HepG2 (cell line): ENCODE data around the gene GALNT11. TPM values are rescaled to one million over a fixed set of nuclear protein-coding genes. Genes with fewer than 3 reads are reported as not detected.

Experiments
- CEBPZ ChIP-seq: IDR thresholded peaks from 2 replicates; pipeline ENCODE4 v1.6.1; 2012; ENCODE audit warnings: low read length, improper control_type of control experiment
- FOSL2 ChIP-seq: sonication (generic); formaldehyde crosslinking; IDR thresholded peaks from 2 replicates; pipeline ENCODE4 v1.4.0; 2020; ENCODE audit warnings: missing genetic modification reagents
- MIER2 ChIP-seq: IDR thresholded peaks from 2 replicates; pipeline ENCODE4 v1.6.1; 2016; ENCODE audit warnings: missing biosample characterization, missing genetic modification reagents
- MTA3 ChIP-seq: sonication (generic); formaldehyde crosslinking; IDR thresholded peaks from 2 replicates; pipeline ENCODE4 v1.4.0; 2020; ENCODE audit warnings: missing genetic modification reagents
- MTF2 ChIP-seq: sonication (generic); formaldehyde crosslinking; IDR thresholded peaks from 2 replicates; pipeline ENCODE4 v1.5.0; 2020; ENCODE audit warnings: missing genetic modification reagents, borderline replicate concordance
- NFRKB ChIP-seq: fragments of 450-650 bp; IDR thresholded peaks from 2 replicates; pipeline ENCODE4 v1.6.1; 2017
- NFYB ChIP-seq: sonication (generic); formaldehyde crosslinking; IDR thresholded peaks from 2 replicates; pipeline ENCODE4 v1.4.0; 2020; ENCODE audit warnings: missing genetic modification reagents
- PAWR ChIP-seq: sonication (generic); formaldehyde crosslinking; IDR thresholded peaks from 2 replicates; pipeline ENCODE4 v1.4.0; 2020; ENCODE audit warnings: missing genetic modification reagents, mild to moderate bottlenecking, borderline replicate concordance
- PRPF4 ChIP-seq: fragments of 200-400 bp; formaldehyde crosslinking; IDR thresholded peaks from 2 replicates; pipeline ENCODE4 v1.6.1; 2016; ENCODE audit warnings: low read length, low read depth; ENCODE audit not compliant: poor library complexity, severe bottlenecking
- SP140L ChIP-seq: sonication (generic); formaldehyde crosslinking; IDR thresholded peaks from 2 replicates; pipeline ENCODE4 v1.4.0; 2020; ENCODE audit warnings: missing genetic modification reagents, borderline replicate concordance
- ZNF225 ChIP-seq: sonication (generic); formaldehyde crosslinking; IDR thresholded peaks from 2 replicates; pipeline ENCODE4 v1.4.0; 2020; ENCODE audit warnings: mild to moderate bottlenecking, missing genetic modification reagents
- ZNF558 ChIP-seq: sonication (generic); formaldehyde crosslinking; IDR thresholded peaks from 2 replicates; pipeline ENCODE4 v1.9.0; 2022; ENCODE audit warnings: mild to moderate bottlenecking, missing genetic modification reagents, borderline replicate concordance
- ZNF639 ChIP-seq: conservative IDR thresholded peaks from 2 replicates; pipeline ENCODE4 v1.6.1; 2018; ENCODE audit warnings: missing genetic modification reagents
- polyA plus RNA-seq, 8 experiments: library from polyadenylated mRNA; depleted of rRNA in 3 of 8; stranded (reverse) in 7 of 8; unstranded in 1 of 8; fragments of >200 nt; fragmentation: Illumina TruSeq in 4 of 8; extraction: Trizol in 4 of 8; gene quantifications; 2 replicates each; pipeline versions ENCODE4 v1.2.1 to v1.2.3, GENCODE V29; 2011 to 2016; ENCODE audit warnings: low read depth in 4 of 8, missing spikeins in 1 of 8, mixed read lengths in 1 of 8; ENCODE audit not compliant: insufficient read depth in 1 of 8
- total RNA-seq, 5 experiments: library from RNA; depleted of rRNA; stranded (reverse); fragments of >200 nt; fragmentation: Illumina TruSeq; extraction: Trizol; gene quantifications; 2 replicates each; pipeline ENCODE4 v1.2.3, GENCODE V29; 2016; ENCODE audit warnings: low read depth in 1 of 5
- TF ChIP-seq, protein P1 (sequence below): sonication (generic); formaldehyde crosslinking; conservative IDR thresholded peaks from 2 replicates; pipeline ENCODE4 v1.8.0; 2022; ENCODE audit warnings: mild to moderate bottlenecking, moderate library complexity, missing genetic modification reagents
- TF ChIP-seq, protein P2 (sequence below): sonication (generic); formaldehyde crosslinking; IDR thresholded peaks from 2 replicates; pipeline ENCODE4 v1.5.0; 2020; ENCODE audit warnings: mild to moderate bottlenecking, missing genetic modification reagents, borderline replicate concordance

The GALNT11 gene
- total and polyA plus RNA-seq, 2 of the 13 experiments (the other 11 are each of a cell fraction or from before 2014, with no cell fraction given), result 9.3 to 16.3 TPM

GRCh38 chr7:152129682-152130081, 104.2 kb downstream of the GALNT11 start (continued):
- TF ChIP-seq PAWR (CRISPR knock-in tag) (no peak), NFYB (CRISPR knock-in tag) (no peak), PRPF4 (no peak), MTF2 (CRISPR knock-in tag) (no peak), NFRKB (no peak), ZNF558 (no peak), ZNF639 (CRISPR knock-in tag) (no peak), MIER2 (CRISPR knock-in tag) (no peak), SP140L (CRISPR knock-in tag) (no peak), CEBPZ (no peak), ZNF225 (CRISPR knock-in tag) (no peak), FOSL2 (CRISPR knock-in tag) (no peak), MTA3 (CRISPR knock-in tag) (no peak)
- TF ChIP-seq, protein P1, sequence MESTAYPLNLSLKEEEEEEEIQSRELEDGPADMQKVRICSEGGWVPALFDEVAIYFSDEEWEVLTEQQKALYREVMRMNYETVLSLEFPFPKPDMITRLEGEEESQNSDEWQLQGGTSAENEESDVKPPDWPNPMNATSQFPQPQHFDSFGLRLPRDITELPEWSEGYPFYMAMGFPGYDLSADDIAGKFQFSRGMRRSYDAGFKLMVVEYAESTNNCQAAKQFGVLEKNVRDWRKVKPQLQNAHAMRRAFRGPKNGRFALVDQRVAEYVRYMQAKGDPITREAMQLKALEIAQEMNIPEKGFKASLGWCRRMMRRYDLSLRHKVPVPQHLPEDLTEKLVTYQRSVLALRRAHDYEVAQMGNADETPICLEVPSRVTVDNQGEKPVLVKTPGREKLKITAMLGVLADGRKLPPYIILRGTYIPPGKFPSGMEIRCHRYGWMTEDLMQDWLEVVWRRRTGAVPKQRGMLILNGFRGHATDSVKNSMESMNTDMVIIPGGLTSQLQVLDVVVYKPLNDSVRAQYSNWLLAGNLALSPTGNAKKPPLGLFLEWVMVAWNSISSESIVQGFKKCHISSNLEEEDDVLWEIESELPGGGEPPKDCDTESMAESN (CRISPR knock-in tag), result no peak
- TF ChIP-seq, protein P2, sequence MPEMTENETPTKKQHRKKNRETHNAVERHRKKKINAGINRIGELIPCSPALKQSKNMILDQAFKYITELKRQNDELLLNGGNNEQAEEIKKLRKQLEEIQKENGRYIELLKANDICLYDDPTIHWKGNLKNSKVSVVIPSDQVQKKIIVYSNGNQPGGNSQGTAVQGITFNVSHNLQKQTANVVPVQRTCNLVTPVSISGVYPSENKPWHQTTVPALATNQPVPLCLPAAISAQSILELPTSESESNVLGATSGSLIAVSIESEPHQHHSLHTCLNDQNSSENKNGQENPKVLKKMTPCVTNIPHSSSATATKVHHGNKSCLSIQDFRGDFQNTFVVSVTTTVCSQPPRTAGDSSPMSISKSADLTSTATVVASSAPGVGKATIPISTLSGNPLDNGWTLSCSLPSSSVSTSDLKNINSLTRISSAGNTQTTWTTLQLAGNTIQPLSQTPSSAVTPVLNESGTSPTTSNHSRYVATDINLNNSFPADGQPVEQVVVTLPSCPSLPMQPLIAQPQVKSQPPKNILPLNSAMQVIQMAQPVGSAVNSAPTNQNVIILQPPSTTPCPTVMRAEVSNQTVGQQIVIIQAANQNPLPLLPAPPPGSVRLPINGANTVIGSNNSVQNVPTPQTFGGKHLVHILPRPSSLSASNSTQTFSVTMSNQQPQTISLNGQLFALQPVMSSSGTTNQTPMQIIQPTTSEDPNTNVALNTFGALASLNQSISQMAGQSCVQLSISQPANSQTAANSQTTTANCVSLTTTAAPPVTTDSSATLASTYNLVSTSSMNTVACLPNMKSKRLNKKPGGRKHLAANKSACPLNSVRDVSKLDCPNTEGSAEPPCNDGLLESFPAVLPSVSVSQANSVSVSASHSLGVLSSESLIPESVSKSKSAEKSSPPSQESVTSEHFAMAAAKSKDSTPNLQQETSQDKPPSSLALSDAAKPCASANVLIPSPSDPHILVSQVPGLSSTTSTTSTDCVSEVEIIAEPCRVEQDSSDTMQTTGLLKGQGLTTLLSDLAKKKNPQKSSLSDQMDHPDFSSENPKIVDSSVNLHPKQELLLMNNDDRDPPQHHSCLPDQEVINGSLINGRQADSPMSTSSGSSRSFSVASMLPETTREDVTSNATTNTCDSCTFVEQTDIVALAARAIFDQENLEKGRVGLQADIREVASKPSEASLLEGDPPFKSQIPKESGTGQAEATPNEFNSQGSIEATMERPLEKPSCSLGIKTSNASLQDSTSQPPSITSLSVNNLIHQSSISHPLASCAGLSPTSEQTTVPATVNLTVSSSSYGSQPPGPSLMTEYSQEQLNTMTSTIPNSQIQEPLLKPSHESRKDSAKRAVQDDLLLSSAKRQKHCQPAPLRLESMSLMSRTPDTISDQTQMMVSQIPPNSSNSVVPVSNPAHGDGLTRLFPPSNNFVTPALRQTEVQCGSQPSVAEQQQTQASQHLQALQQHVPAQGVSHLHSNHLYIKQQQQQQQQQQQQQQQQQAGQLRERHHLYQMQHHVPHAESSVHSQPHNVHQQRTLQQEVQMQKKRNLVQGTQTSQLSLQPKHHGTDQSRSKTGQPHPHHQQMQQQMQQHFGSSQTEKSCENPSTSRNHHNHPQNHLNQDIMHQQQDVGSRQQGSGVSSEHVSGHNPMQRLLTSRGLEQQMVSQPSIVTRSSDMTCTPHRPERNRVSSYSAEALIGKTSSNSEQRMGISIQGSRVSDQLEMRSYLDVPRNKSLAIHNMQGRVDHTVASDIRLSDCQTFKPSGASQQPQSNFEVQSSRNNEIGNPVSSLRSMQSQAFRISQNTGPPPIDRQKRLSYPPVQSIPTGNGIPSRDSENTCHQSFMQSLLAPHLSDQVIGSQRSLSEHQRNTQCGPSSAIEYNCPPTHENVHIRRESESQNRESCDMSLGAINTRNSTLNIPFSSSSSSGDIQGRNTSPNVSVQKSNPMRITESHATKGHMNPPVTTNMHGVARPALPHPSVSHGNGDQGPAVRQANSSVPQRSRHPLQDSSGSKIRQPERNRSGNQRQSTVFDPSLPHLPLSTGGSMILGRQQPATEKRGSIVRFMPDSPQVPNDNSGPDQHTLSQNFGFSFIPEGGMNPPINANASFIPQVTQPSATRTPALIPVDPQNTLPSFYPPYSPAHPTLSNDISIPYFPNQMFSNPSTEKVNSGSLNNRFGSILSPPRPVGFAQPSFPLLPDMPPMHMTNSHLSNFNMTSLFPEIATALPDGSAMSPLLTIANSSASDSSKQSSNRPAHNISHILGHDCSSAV, result no peak
